Activated naive CD4-positive, alpha-beta T cell treated with anti-CD3 and anti-CD28 coated beads, Interleukin-2, amount 10 ng/mL, durations not matched to agents 7 days and 5 days (primary cell): ENCODE results near the gene NBL1.
"Not testable (repeated sequence)": the region's sequence is repeated elsewhere in the genome, so short reads cannot be mapped to it uniquely, and the experiment has no call there.

Experiments used
- CTCF ChIA-PET: fragments of 350-600 bp; sonication (Branson Sonifier 250); formaldehyde crosslinking; loops from one replicate; lab custom pipeline; 2021; ENCODE audit warnings: antibody characterized with exemption; lab: Charles Lee
- DNase-seq: peaks from one replicate; pipeline ENCODE4 v3.0.0-alpha.2; 2020
- H3K27ac Mint-ChIP-seq: one replicate; pipeline ENCODE4 v1.8.0; 2021; ENCODE audit warnings: mild to moderate bottlenecking, moderate library complexity, mixed read lengths
- H3K27me3 Mint-ChIP-seq: one replicate; pipeline ENCODE4 v1.8.0; 2021; ENCODE audit warnings: mild to moderate bottlenecking, mixed read lengths
- H3K36me3 Mint-ChIP-seq: one replicate; pipeline ENCODE4 v1.8.0; 2021; ENCODE audit warnings: mixed read lengths
- H3K4me1 Mint-ChIP-seq: one replicate; pipeline ENCODE4 v1.8.0; 2021; ENCODE audit warnings: mixed read lengths
- H3K4me3 Mint-ChIP-seq: one replicate; pipeline ENCODE4 v1.8.0; 2021; ENCODE audit warnings: mild to moderate bottlenecking, moderate library complexity, mixed read lengths
- H3K9me3 Mint-ChIP-seq: one replicate; pipeline ENCODE4 v1.8.0; 2021; ENCODE audit warnings: mixed read lengths

Gene NBL1

GRCh38 chr1:19615438-19615837, 28.7 kb upstream of the NBL1 start:
- H3K4me1 Mint-ChIP-seq = peaks cover 19% of the 10 kb centered on the region
- peaks cover 25% of the 10 kb centered on the region for H3K36me3 Mint-ChIP-seq
- no peak overlapping the region for H3K27ac Mint-ChIP-seq
- CTCF ChIA-PET = no interaction called here
- no peaks in the 10 kb centered on the region for H3K9me3 Mint-ChIP-seq
- H3K27me3 Mint-ChIP-seq = no peaks in the 10 kb centered on the region
- no peak for DNase-seq
- no peak overlapping the region for H3K4me3 Mint-ChIP-seq

GRCh38 chr1:19616489-19616888, 27.6 kb upstream of the NBL1 start:
- CTCF ChIA-PET = no interaction called here
- Mint-ChIP-seq H3K4me3 (no peak overlapping the region), H3K9me3 (no peaks in the 10 kb centered on the region), H3K4me1 (peaks cover 19% of the 10 kb centered on the region), H3K27me3 (no peaks in the 10 kb centered on the region), H3K36me3 (peaks cover 27% of the 10 kb centered on the region), H3K27ac (no peak overlapping the region)
- no peak for DNase-seq

DNA sequence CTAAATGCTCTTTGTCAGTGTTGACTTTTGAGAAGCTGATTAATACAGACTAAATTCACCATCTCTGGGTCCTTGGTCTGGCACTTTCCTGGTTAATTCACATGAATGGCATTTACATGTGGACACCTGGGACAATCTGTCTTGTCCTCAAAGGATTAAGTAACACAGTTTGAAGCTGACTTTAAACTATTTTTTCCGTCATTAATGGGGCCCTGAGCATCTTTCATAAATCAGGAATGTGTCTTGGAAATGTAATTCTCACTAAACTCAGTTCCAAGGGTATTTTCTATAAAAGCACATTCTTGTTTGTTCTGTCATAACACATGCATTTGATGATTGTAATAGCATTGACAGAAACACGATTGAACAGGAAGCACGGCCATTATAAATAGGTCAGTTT, 26.7 kb upstream of the NBL1 start:
- CTCF ChIA-PET = no interaction called here
- Mint-ChIP-seq H3K9me3 (no peaks in the 10 kb centered on the region), H3K27me3 (no peaks in the 10 kb centered on the region), H3K27ac (no peak overlapping the region), H3K4me3 (no peak overlapping the region), H3K4me1 (peaks cover 19% of the 10 kb centered on the region), H3K36me3 (peaks cover 29% of the 10 kb centered on the region)
- no peak for DNase-seq

DNA sequence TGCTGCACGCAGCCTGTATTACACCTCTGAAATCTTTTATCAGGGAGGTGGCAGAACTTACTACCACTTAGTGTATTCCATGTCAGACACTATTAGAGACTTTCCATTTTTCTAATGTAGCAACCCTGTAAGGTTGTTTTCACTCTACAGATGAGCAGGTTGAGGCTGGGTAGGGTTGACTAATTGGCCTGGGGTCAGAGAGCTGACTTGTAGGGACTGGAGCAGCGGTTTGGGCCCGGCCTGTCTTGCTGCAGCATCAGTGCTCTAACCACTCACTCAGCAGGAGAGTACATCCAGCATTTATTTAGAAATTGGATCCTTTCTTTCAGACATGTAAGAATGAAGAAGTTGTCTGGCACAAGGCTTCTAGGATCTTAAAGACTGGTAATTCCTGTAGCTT, 25.7 kb upstream of the NBL1 start:
- H3K27ac Mint-ChIP-seq = no peak overlapping the region
- peaks cover 28% of the 10 kb centered on the region for H3K36me3 Mint-ChIP-seq
- no peaks in the 10 kb centered on the region for H3K9me3 Mint-ChIP-seq
- H3K4me1 Mint-ChIP-seq = peaks cover 11% of the 10 kb centered on the region
- CTCF ChIA-PET = interaction anchor here (1.1 to 1.7 kb wide), 2 partner anchors 36 to 130 kb away, joined by 3 to 4 read pairs; no protein-coding TSS in a partner anchor
- H3K27me3 Mint-ChIP-seq = no peaks in the 10 kb centered on the region
- no peak overlapping the region for H3K4me3 Mint-ChIP-seq
- no peak for DNase-seq

DNA sequence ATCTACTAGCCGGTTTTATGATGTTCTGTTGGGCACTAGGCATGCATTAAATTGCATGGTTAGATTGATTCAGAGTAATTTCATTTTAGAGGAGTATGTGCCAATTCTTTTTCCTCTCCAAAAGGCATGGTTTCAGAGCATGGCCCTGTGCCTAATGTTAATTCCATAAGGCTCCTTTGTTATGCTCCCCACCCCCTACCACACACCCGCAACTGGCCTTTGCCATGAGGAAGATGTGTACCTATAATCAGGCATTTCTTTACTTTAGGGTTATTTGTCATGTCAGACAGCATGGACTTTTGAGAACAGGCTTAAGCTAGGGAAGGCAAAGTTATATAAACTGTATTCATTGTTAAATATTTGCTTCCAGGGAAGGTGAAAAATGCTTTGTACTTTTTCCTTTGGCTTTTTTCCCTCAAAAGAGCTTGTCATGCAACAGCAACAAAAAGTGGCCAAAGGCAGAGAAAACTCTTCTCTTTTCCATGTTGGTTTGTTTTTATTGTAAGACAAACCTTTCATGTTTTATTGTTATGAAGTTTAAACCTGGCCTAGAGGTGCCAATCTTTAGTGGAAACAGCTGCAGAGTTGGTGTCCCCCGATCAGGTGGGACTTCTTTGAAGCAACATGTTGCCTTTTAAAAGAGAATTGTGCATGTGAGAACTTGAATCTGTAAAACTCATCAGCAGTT, 24.3 kb upstream of the NBL1 start:
- Mint-ChIP-seq H3K27ac (no peak overlapping the region), H3K27me3 (no peaks in the 10 kb centered on the region), H3K4me1 (peaks cover 7% of the 10 kb centered on the region), H3K4me3 (no peak overlapping the region), H3K36me3 (peaks cover 35% of the 10 kb centered on the region), H3K9me3 (no peaks in the 10 kb centered on the region)
- DNase-seq = no peak
- CTCF ChIA-PET = interaction anchor here (1.7 kb wide), 1 partner anchor 132 kb away, joined by 3 read pairs; no protein-coding TSS in a partner anchor

- no peak overlapping the region for H3K27ac Mint-ChIP-seq
- CTCF ChIA-PET = no interaction called here
- peaks cover 32% of the 10 kb centered on the region for H3K36me3 Mint-ChIP-seq
- no peaks in the 10 kb centered on the region for H3K27me3 Mint-ChIP-seq
- H3K9me3 Mint-ChIP-seq = no peaks in the 10 kb centered on the region
- no peak overlapping the region for H3K4me3 Mint-ChIP-seq
- DNase-seq = no peak
- H3K4me1 Mint-ChIP-seq = no peaks in the 10 kb centered on the region
Observed at GRCh38 chr1:19620786-19621185, 23.3 kb upstream of the NBL1 start.

DNA sequence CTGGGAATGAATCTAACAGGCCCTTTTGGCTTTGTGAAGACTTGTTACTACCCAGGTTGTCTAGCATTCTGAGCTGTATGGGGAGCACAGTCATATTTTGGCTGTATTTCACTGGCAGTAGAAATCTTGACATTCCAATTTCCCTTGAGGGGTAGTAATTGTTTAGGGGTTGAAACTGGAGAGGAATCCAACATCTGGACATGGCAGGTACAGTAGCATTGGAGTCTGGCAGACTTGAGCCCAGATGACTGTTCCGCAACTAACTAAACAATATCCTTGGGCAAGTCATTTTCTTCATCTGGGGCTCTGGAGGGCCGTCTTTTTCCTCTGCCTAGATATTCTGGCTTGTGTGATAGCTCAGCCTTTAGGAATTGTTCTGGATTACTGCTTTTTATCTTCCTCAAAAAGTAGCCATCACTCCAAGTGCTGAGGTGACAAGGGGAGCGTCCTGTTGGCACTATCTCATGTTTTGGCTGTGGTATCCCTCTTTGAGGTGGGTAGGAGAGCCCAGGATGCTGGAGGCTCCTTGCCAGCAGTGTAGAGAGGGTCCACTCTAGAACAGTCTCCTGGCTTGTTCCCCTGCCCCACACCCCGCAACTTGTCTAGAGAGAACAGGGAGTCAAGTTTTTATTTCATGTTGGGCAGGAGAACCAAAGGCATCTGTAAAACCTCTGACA, 22.7 kb upstream of the NBL1 start:
- Mint-ChIP-seq H3K27me3 (no peaks in the 10 kb centered on the region), H3K9me3 (no peaks in the 10 kb centered on the region), H3K36me3 (peaks cover 32% of the 10 kb centered on the region), H3K27ac (no peak overlapping the region), H3K4me3 (no peak overlapping the region), H3K4me1 (no peaks in the 10 kb centered on the region)
- DNase-seq = no peak
- CTCF ChIA-PET = interaction anchor here (0.7 kb wide), 1 partner anchor 66 kb away, joined by 3 read pairs; no protein-coding TSS in a partner anchor

DNA sequence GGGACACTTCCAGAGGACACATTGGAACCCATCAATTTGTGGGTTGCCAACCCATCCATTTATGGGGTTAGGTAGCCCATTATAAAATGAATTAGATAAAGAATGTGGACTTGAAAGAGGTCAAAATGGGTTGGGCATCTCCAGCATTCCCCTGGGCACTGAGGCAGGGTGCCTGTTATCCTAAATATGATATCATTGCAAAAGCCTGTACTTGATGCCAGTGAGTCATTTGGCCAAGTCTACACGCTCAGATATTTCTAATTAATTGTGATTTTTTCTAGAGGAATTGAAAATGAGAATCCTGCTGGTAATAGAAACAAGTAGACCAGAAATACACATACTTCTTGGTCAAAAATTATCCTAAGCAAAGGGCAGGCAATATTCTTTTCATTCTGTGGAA, 21.9 kb upstream of the NBL1 start:
- CTCF ChIA-PET = no interaction called here
- DNase-seq = no peak
- Mint-ChIP-seq H3K27ac (no peak overlapping the region), H3K27me3 (no peaks in the 10 kb centered on the region), H3K36me3 (peaks cover 31% of the 10 kb centered on the region), H3K4me1 (no peaks in the 10 kb centered on the region), H3K9me3 (no peaks in the 10 kb centered on the region), H3K4me3 (no peak overlapping the region)

- no peak for DNase-seq
- no peak overlapping the region for H3K27ac Mint-ChIP-seq
- CTCF ChIA-PET = no interaction called here
- no peaks in the 10 kb centered on the region for H3K27me3 Mint-ChIP-seq
- no peaks in the 10 kb centered on the region for H3K4me1 Mint-ChIP-seq
- peaks cover 33% of the 10 kb centered on the region for H3K36me3 Mint-ChIP-seq
- H3K9me3 Mint-ChIP-seq = no peaks in the 10 kb centered on the region
- no peak overlapping the region for H3K4me3 Mint-ChIP-seq
Observed at GRCh38 chr1:19623523-19623922, 20.6 kb upstream of the NBL1 start.

DNA sequence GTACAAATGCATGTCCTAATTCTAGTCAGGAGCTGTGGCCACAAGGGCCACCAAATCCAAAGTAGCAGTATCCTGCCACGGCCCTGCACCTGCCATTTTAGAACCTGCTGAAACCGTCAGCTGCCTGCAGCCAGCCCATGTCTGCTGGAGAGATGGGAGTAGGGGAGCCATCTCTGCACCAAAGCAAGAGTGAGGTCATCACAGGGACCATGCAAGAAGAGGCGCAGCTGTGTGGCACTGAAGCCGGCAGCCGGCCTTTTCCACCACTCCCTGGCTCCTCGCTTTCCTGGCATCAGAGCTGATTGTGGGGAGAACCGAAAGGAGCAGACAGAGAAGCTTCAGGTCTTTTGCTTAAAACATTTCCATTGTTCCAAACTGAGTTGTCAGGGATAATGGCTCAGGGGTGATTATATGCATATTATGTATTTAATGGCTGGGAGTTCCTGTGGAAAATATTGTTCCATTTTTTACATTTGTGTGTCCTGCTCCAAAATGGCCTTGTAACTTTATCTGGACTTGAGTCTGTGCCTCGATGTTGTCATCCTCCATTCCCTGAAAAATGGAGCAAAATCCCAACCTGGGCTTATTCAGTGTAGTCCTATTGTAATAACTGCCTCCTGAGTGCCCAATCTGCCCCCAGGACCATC, 18.7 kb upstream of the NBL1 start:
- Mint-ChIP-seq H3K4me3 (no peak overlapping the region), H3K27ac (no peak overlapping the region), H3K27me3 (no peaks in the 10 kb centered on the region), H3K4me1 (no peaks in the 10 kb centered on the region), H3K36me3 (peaks cover 34% of the 10 kb centered on the region), H3K9me3 (no peaks in the 10 kb centered on the region)
- DNase-seq = no peak
- CTCF ChIA-PET = no interaction called here

DNA sequence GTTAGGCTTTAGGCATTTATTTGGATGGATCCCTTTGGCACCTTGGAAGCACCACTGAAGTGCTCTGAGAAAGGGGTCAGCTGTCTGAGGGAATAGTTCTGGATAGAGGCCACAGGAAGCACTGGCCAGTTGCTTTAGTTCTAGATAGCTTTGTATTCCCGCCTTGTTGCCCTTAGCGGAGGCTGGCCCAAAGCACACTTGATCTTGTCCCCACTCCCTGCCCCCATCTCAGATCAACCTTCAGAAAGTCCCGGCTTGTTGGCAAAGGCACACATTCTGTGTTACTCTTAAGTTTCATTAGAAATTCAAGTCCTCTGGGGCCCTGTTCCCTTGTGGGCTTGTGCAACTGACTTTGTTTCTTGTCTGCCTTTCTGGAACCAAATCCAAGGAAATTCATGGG, 15.2 kb upstream of the NBL1 start:
- Mint-ChIP-seq H3K36me3 (peaks cover 24% of the 10 kb centered on the region), H3K27me3 (no peaks in the 10 kb centered on the region), H3K4me3 (no peak overlapping the region), H3K4me1 (no peaks in the 10 kb centered on the region), H3K9me3 (no peaks in the 10 kb centered on the region), H3K27ac (no peak overlapping the region)
- CTCF ChIA-PET = interaction anchor here (1.0 to 2.0 kb wide), 2 partner anchors 22 to 141 kb away, joined by 3 to 5 read pairs; no protein-coding TSS in a partner anchor
- no peak for DNase-seq

DNA sequence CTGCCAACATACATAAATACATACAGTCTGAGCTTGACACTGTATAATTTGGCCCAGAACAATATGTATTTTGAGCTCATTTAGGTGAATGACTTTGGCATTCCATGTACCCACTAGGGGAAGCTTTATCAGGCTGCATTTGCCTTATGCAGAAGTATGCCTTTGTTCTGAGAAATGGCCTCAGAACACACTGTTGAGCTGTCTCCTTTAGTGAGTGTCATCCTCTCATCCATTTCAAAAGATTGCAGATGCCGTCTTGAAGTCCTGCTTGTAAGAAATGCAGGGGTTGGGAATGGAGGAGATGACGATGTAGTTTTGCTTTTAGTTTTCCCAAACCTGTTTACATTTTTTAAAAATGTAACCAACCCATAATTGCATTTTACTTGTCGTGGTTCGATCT, 14.8 kb upstream of the NBL1 start:
- Mint-ChIP-seq H3K27me3 (no peaks in the 10 kb centered on the region), H3K4me1 (no peaks in the 10 kb centered on the region), H3K36me3 (peaks cover 23% of the 10 kb centered on the region), H3K27ac (no peak overlapping the region), H3K9me3 (no peaks in the 10 kb centered on the region), H3K4me3 (no peak overlapping the region)
- CTCF ChIA-PET = interaction anchor here (1.0 to 2.0 kb wide), 2 partner anchors 22 to 142 kb away, joined by 3 to 5 read pairs; no protein-coding TSS in a partner anchor
- no peak for DNase-seq

DNA sequence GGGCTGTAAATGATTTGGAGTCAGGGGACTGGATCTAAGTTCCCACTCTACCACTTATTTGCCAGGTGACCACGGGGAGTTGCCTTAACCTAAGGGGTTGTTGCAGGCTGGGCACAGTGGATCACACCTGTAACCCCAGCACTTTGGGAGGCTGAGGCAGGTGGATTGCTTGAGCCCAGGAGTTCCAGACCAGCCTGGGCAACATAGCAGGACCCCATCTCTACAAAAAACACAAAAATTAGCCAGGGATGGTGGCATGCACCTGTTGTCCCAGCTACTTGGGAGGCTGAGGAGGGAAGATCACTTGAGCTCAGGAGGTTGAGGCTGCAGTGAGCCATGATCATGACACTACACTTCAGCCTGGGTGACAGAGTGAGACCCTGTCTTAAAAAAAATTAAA, 13.9 kb upstream of the NBL1 start:
- peaks cover 16% of the 10 kb centered on the region for H3K36me3 Mint-ChIP-seq
- not testable (repeated sequence) for H3K4me3 Mint-ChIP-seq, DNase-seq, H3K27me3 Mint-ChIP-seq, H3K4me1 Mint-ChIP-seq, H3K9me3 Mint-ChIP-seq, H3K27ac Mint-ChIP-seq
- CTCF ChIA-PET = interaction anchor here (0.8 to 1.1 kb wide), 2 partner anchors 9 to 30 kb away, joined by 3 to 5 read pairs; no protein-coding TSS in a partner anchor

DNA sequence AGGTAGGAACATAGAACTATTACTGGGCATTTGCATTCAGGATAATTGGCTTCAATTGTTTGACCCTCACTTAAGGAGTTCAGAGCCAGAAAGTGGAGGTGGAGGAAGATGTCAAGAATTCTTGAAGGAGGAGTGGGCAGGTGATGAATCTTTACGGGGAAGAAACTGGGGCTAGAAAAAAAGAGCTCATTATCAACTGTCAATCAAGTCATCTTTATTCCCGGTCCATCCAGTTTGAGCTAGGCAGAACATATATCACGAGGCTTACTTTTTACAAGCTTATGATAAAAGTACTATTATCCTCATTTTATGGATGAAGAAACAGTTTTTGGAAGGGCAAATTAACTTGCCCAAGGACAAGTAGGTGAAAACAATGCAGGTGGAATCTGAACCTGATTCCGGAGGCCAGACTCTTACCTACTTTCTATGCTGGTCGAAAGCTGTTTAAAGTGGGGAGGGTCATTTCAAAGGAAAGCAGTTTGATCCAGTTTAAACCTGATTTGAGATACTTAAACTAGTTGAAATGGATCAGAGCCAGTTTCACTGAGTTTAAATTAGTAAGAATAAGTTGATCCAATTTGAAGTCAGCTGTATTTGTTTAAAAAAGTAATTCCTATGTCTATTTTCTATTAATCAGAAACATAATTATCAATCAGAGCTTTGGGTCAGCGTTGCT, 13.3 kb upstream of the NBL1 start:
- CTCF ChIA-PET = interaction anchor here (0.8 to 1.1 kb wide), 3 partner anchors 8 to 30 kb away, joined by 3 to 5 read pairs (median 3); no protein-coding TSS in a partner anchor
- Mint-ChIP-seq H3K9me3 (no peaks in the 10 kb centered on the region), H3K27ac (no peak overlapping the region), H3K4me3 (no peak overlapping the region), H3K27me3 (peaks cover 7% of the 10 kb centered on the region), H3K4me1 (no peaks in the 10 kb centered on the region), H3K36me3 (peaks cover 14% of the 10 kb centered on the region)
- DNase-seq = no peak
